GM21528 (cell line): ENCODE results near the gene ASAP3.

Source experiments
- ATAC-seq: cut with Tn5 transposase; IDR thresholded peaks from one replicate; pipeline ENCODE4 v1.9.1; 2021; ENCODE audit warnings: mild to moderate bottlenecking, moderate library complexity; ENCODE audit not compliant: unreplicated experiment, low FRiP score

Gene ASAP3

GRCh38 chr1:23478896-23479665 is 4.9 kb downstream of the ASAP3 start:
- ATAC-seq, result no peak

- ATAC-seq, result no peak
Observed at GRCh38 chr1:23477359-23478144, 6.4 kb downstream of the ASAP3 start.

GRCh38 chr1:23475641-23476040 is 8.3 kb downstream of the ASAP3 start:
- no peak for ATAC-seq

GRCh38 chr1:23475134-23475628 is 8.8 kb downstream of the ASAP3 start:
- ATAC-seq, result no peak

GRCh38 chr1:23473037-23473800 is 10.8 kb downstream of the ASAP3 start:
- no peak for ATAC-seq

- no peak for ATAC-seq
Observed at GRCh38 chr1:23472351-23473036, 11.5 kb downstream of the ASAP3 start.

GRCh38 chr1:23471473-23472075 is 12.4 kb downstream of the ASAP3 start:
- no peak for ATAC-seq

- no peak for ATAC-seq
Observed at GRCh38 chr1:23470282-23471070, 13.5 kb downstream of the ASAP3 start.

GRCh38 chr1:23469372-23469982 is 14.5 kb downstream of the ASAP3 start:
- ATAC-seq, result no peak

GRCh38 chr1:23466423-23466989 is 17.5 kb downstream of the ASAP3 start:
- no peak for ATAC-seq

- no peak for ATAC-seq
Observed at GRCh38 chr1:23463286-23463685, 20.7 kb downstream of the ASAP3 start.

- no peak for ATAC-seq
Observed at GRCh38 chr1:23462766-23463165, 21.2 kb downstream of the ASAP3 start.

- no peak for ATAC-seq
Observed at GRCh38 chr1:23461050-23461449, 22.9 kb downstream of the ASAP3 start.

- no peak for ATAC-seq
Observed at GRCh38 chr1:23460519-23460918, 23.5 kb downstream of the ASAP3 start.

- ATAC-seq, result no peak
Observed at GRCh38 chr1:23459338-23459757, 24.6 kb downstream of the ASAP3 start.

- ATAC-seq, result no peak
Observed at GRCh38 chr1:23456226-23456625, 27.8 kb downstream of the ASAP3 start.

GRCh38 chr1:23453455-23454000 is 30.5 kb downstream of the ASAP3 start:
- ATAC-seq, result no peak

- no peak for ATAC-seq
Observed at GRCh38 chr1:23452011-23452411, 32.0 kb downstream of the ASAP3 start.
